ENCODE data around the gene GTF3C5.
"Not testable (repeated sequence)": the region's sequence is repeated elsewhere in the genome, so short reads cannot be mapped to it uniquely, and the experiment has no call there.

GTF3C5 gene

DNA sequence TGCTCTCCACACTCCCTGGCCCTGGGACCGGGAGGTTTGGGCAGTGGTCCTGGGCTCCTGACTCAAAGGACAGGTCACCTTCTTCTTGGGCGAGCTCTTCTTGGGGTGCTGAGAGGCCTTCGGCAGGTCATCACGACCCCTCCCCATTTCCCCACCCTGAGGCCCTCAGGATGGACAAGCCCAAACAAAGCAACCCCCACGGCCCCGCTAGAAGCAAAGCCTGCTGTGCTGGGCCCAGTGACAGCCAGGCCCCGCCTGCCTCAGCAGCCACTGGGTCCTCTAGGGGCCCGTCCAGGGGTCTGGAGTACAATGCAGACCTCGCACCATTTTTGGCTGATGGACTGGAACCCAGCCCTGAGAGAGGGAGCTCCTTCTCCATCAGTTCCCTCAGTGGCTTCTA lies 52.9 kb downstream of the GTF3C5 start:
- DNase-seq (ENCODE audit: low spot score); in situ Hi-C loops (cut with MboI; ENCODE audit: low sequenced_read_pairs, unreplicated experiment): not testable (repeated sequence)

DNA sequence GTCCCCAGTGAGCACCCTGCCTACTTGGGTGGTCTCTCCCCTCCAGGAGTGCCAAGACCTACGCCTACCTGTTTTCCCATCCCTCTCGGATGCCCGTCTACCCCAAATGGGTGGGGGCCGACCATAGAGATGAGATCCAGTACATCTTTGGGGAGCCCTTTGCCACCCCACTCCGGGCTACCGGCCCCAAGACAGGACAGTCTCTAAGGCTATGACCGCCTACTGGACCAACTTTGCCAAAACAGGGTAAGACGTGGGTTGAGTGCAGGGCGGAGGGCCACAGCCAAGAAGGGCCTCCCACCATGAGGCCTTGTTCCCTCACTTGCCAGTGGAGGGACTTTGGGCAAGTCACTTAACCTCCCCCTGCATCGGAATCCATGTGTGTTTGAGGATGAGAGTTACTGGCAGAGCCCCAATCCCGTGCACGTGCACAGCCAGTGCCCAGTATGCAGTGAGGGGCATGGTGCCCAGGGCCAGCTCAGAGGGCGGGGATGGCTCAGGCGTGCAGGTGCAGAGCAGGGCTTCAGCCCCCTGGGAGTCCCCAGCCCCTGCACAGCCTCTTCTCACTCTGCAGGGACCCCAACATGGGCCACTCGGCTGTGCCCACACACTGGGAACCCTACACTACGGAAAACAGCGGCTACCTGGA lies 55.5 kb downstream of the GTF3C5 start:
- in situ Hi-C loops (cut with MboI; ENCODE audit: low sequenced_read_pairs, unreplicated experiment), result not testable (repeated sequence)

GRCh38 chr9:133086894-133087293 lies 56.1 kb downstream of the GTF3C5 start:
- in situ Hi-C loops (cut with MboI; ENCODE audit: low sequenced_read_pairs, unreplicated experiment), result no loop called here
- DNase-seq (ENCODE audit: low spot score), result peak; percentile 22
- TF ChIP-seq CTCF (IDR thresholded peaks at IDR 0.05; ENCODE audit: borderline replicate concordance, control extremely low read depth, extremely low read depth, insufficient read depth, missing control alignments), result no peak

More for the DNA sequence above, 55.5 kb downstream of the GTF3C5 start:
- DNase-seq (ENCODE audit: low spot score), result not testable (repeated sequence)

- DNase-seq (ENCODE audit: low spot score), result peak; percentile 19
- no peak for TF ChIP-seq CTCF (IDR thresholded peaks at IDR 0.05; ENCODE audit: borderline replicate concordance, control extremely low read depth, extremely low read depth, insufficient read depth, missing control alignments)
- in situ Hi-C loops (cut with MboI; ENCODE audit: low sequenced_read_pairs, unreplicated experiment), result no loop called here
Measured at GRCh38 chr9:133087429-133088145, 56.8 kb downstream of the GTF3C5 start.

- no peak for TF ChIP-seq CTCF (IDR thresholded peaks at IDR 0.05; ENCODE audit: borderline replicate concordance, control extremely low read depth, extremely low read depth, insufficient read depth, missing control alignments)
- in situ Hi-C loops (cut with MboI; ENCODE audit: low sequenced_read_pairs, unreplicated experiment), result no loop called here
Measured at GRCh38 chr9:133088146-133088750, 57.5 kb downstream of the GTF3C5 start.

GRCh38 chr9:133088756-133089155 lies 58.0 kb downstream of the GTF3C5 start:
- in situ Hi-C loops (cut with MboI; ENCODE audit: low sequenced_read_pairs, unreplicated experiment), result no loop called here
- no peak for TF ChIP-seq CTCF (IDR thresholded peaks at IDR 0.05; ENCODE audit: borderline replicate concordance, control extremely low read depth, extremely low read depth, insufficient read depth, missing control alignments)

More at GRCh38 chr9:133088146-133088750, 57.5 kb downstream of the GTF3C5 start:
- peak; percentile 24 for DNase-seq (ENCODE audit: low spot score)

DNA sequence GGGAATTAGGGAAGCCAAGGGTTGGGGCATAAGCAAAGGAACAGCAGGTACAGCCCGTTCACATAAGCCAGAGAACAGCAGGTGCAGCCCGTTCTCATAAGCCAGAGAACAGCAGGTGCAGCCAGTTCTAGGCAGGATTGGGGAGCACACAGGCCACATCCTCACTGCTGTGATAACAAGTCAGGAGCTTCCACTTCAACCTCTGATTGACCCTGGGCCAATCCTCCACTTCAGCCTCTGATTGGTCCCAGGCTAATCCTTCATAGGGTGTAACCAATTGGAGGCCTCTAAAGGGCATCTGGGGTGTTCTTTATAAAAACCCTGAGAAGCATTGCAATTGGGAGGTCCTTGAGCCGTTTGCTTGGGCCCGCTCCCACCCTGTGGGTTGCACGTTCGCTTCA lies 58.5 kb downstream of the GTF3C5 start:
- in situ Hi-C loops (cut with MboI; ENCODE audit: low sequenced_read_pairs, unreplicated experiment), result no loop called here
- TF ChIP-seq CTCF (IDR thresholded peaks at IDR 0.05; ENCODE audit: borderline replicate concordance, control extremely low read depth, extremely low read depth, insufficient read depth, missing control alignments), result no peak
- DNase-seq (ENCODE audit: low spot score), result peak; percentile 22

More at GRCh38 chr9:133088756-133089155, 58.0 kb downstream of the GTF3C5 start:
- DNase-seq (ENCODE audit: low spot score), result no peak
